Esophagus squamous epithelium (tissue), 4 donors: ENCODE results near the gene EIF3D.

Experiments
- POLR2A ChIP-seq, 4 donors: fragments of 450-650 bp; IDR thresholded peaks; one replicate each; pipeline ENCODE4 v1.6.1; 2017; ENCODE audit warnings: antibody characterized with exemption in 4 of 4, mild to moderate bottlenecking in 4 of 4, moderate library complexity in 3 of 4
- TF ChIP-seq, protein P1 (sequence below), 6 experiments: fragments of 450-650 bp in 4 of 6; fragments of 200-600 bp in 2 of 6; sonication (generic) in 2 of 6; IDR thresholded peaks; one replicate each; pipeline ENCODE4 v1.5.1; 2016 to 2019; ENCODE audit warnings: antibody characterized with exemption in 6 of 6, mild to moderate bottlenecking in 4 of 6, moderate library complexity in 4 of 6

DNA sequence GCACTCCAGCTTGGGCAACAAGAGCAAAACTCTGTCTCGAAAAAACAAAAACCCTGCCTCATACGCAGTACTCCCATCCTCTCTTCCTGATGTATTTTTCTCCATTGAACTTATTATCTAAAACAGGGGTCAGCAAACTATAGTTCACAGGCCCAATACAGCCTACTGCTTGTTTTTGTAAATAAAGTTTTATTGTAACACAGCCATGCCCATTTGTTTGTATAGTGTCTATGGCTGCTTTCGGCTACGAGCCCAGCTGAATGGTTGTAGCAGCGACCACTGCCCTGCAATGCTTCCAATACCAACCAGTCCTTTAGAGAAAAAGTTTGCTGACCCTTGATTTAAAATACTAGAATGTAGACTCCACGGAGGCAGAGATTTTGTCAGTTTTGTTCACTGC, 53.6 kb downstream of the EIF3D start:
- TF ChIP-seq, protein P1, sequence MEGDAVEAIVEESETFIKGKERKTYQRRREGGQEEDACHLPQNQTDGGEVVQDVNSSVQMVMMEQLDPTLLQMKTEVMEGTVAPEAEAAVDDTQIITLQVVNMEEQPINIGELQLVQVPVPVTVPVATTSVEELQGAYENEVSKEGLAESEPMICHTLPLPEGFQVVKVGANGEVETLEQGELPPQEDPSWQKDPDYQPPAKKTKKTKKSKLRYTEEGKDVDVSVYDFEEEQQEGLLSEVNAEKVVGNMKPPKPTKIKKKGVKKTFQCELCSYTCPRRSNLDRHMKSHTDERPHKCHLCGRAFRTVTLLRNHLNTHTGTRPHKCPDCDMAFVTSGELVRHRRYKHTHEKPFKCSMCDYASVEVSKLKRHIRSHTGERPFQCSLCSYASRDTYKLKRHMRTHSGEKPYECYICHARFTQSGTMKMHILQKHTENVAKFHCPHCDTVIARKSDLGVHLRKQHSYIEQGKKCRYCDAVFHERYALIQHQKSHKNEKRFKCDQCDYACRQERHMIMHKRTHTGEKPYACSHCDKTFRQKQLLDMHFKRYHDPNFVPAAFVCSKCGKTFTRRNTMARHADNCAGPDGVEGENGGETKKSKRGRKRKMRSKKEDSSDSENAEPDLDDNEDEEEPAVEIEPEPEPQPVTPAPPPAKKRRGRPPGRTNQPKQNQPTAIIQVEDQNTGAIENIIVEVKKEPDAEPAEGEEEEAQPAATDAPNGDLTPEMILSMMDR (IDR thresholded peaks at IDR 0.05) = no peak
- no peak for TF ChIP-seq POLR2A (IDR thresholded peaks at IDR 0.05)
